Endometrial microvascular endothelial cells (primary cell): Measurements from ENCODE around the gene CLEC19A. TPM values are rescaled to one million over a fixed set of nuclear protein-coding genes. Genes with fewer than 3 reads are reported as not detected.

Experiments used
- in situ Hi-C: cut with HindIII; loops from 2 replicates; pipeline ENCODE4 v1.10.0; 2017; ENCODE audit warnings: low sequenced_read_pairs, low pct_unique_long_range_greater_than_20kb; ENCODE audit errors: inconsistent ontology term
- total RNA-seq: library from RNA; depleted of rRNA; stranded (reverse); fragments of >200 nt; gene quantifications from one replicate; pipeline ENCODE4 v1.2.3, GENCODE V29; 2015; ENCODE audit errors: inconsistent ontology term

Gene CLEC19A
- total RNA-seq = not detected

DNA sequence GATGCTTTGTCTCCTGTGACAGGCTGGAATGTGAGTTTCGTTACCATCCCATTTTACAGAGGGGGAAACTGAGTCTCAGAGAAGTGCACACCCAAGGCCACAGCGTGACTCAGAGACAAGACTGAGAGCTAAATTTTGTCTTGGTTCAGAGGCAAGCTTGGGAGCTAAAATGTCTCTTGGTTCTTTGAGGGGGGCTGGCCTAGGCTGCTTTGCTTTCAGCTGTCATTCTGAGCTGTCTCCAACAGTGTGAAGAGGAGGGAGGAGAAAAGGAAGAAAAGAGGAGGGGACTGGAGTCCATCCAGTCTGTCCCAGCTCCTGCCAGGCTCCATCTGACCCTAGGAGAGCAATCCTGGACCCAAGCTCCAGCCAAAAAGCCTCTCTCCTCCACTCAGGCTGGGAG, at the start of gene CLEC19A:
Gene CLEC19A, plus strand, starts transcription at position 301 of the 400 bp plus-strand sequence. CDS start 121 bp downstream, outside the sequence.
- in situ Hi-C loops = no loop called here

DNA sequence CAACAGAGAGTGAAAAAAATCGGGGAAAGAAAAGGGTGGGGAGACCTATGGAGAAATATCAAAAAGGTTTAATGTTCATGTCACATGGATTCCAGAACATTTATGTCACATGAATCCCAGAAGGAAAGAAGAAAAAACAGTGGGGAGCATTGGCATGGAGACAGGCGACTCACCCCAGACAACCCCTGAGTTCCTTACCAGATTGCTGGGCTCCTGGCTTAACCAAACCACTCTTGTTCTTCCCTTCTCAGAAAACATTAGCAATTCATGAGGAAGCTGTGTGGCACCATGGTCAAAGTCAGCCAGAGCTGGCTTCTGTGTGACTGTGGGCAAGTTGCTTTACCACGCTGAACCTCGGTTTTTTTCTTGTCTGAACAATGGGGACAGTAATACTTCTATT, 49.6 kb upstream of the CLEC19A start:
- in situ Hi-C loops = no loop called here

DNA sequence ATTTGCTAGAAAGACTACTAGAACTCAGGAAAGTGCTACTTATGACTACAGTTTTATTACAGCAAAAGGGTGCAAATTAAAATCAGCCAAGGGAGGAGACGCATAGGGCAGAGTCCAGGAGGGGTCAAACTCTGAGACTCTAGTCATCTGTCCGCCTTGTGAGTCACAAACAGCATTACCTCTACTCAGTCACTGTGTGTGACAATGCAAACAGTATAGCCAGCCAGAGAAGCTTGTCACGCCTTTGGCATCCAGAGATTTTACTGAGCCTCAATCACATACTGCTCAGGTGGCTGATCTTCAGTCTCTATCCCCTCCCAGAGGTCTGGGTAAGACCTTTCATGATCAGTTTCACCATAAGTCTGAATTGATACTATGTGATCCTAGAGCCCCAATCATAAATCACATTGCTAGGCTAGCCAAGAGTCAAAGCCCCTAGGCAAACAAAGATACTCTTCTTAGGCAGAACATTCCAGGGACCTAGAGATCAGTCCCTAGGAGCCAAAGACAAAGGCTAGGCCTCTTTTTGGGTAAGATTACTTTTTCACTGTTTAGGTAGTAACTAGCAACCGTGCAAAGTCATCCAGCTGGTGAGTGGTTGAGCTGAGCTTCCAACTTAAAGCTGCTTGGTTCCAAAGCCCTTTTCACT, 48.8 kb upstream of the CLEC19A start:
- in situ Hi-C loops = no loop called here

DNA sequence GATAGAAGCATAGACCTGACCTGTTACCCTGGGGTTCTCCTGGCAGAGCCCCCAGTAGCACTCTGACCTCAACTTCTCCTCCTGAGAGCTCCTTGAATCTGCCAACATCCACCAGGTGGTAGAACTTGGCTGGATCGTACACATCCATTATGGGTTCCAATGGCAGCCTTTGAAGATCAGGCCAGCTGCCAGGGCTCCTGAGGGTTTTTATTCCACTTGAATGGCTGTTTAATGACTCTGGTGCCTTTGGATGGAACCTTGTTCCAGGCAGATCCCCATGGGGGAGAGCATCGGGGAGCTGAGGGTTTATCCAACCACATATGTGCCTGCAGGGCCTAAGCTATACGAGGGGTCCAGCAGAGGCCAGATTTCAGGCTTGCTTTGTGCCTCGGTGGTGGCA, 47.1 kb upstream of the CLEC19A start:
- in situ Hi-C loops = no loop called here

DNA sequence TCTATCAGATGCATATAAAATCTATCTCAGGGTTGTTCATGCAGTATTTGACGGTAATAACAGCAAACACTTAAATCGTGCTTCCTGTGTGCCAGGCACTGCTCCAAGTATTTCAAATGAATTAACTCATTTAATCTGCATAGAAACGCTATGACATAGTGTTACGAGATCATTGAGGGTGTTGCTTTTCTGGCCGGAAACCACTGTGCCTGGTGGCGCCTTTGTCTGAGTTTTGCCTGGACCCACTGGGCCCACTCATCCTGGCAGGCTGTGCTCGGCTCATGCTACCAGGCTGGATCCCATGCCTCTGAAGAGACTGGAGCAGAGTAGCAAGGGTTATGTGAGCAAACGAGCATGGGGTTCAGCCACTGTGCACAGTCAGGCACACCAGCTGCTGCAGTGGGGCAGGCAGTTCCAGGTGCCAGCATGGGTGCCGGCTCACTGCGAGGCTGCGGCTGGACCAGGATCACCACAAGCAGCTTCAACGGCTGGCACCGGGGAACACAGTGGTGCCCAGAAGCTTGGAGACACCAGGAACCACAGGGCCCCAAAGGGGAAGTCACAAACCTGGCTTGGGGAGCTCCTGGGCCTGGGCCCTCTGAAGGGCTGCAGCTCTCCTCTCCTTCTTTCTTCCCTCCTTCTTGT, 45.9 kb upstream of the CLEC19A start:
- in situ Hi-C loops = no loop called here

DNA sequence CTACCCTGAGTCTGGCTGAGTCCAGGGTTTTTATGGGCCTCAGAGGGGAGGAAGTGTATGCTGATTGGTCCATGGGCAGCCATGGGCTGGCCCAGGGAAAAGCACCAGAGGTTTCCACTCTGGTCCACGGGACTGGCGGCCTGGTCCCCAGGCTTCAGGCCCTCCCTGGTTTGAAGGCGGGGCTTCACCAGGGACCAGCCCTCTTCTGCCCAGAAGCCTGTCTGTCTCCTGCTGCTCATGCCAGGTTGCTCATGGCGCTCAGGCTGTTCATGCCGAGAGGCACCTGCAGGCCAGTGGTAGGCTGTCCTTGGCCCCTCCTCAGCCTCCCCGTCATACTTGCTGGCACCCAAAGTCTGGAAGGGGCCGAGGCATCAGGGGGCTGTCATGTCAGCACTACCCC, 45.0 kb upstream of the CLEC19A start:
- in situ Hi-C loops = no loop called here

DNA sequence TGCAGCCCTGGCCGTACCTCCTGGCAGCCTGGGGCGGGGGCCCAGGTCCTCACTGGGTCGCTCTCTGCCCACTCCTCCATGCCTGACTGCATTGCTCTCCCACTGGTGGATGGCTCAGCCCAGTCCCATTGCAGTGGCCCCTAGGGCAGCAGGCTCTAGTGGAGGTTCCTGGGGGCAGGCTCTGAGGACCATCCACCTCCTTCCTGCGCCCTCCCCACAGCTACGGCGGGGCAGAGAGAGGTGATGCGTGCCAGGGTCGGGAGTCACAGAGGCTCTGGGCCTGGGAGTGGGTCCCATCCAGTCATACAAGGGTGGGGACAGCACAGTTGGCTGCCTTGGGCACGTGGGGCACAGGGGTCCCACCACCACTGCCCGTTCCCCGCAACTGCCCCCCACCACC, 44.0 kb upstream of the CLEC19A start:
- in situ Hi-C loops = no loop called here

DNA sequence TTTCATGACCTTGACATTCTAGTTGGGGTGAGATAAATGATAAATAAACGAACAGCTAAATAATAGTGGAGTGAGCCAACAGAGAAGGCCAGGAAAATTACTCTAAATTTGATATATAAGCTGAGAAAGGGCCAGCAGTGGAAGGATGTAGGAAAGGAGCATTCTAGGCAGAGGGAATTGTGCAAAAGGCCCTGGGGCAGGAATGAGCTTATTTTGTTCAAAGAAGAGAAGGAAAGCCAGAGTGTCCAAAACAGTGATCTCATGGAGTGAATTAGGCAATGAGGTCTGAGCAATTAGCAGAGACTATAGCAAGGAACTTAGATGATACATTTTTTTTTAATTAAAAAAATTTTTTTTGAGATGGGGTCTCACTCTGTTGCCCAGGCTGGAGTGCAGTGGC, 43.3 kb upstream of the CLEC19A start:
- in situ Hi-C loops = no loop called here

DNA sequence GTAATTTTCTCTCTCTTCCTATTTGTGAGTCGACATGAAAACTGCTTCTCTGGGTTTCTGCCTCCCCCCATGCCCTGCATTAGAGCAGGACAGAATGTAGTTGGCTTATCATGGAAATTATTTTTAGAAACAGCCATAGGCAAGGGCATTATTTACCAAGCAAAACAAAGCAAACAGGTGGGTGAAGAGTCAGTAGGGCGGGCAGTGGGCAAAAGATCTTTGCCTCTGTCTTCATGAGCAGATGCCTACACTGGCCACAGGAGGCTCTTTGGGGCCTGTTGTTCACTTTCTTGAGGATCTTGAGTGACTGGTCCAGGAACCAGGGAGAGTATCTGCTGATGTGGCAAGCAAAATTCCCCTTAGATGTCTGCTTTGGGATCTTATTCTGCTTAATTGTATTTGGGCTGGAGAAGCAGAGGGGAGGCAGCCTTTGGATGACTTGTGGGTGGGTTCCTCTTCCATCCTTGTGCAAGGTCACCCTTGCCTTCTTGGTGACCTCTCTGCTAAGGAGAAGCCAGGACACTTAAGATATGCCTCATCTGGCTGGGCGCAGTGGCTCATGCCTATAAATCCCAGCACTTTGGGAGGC, 42.5 kb upstream of the CLEC19A start:
- in situ Hi-C loops = no loop called here

DNA sequence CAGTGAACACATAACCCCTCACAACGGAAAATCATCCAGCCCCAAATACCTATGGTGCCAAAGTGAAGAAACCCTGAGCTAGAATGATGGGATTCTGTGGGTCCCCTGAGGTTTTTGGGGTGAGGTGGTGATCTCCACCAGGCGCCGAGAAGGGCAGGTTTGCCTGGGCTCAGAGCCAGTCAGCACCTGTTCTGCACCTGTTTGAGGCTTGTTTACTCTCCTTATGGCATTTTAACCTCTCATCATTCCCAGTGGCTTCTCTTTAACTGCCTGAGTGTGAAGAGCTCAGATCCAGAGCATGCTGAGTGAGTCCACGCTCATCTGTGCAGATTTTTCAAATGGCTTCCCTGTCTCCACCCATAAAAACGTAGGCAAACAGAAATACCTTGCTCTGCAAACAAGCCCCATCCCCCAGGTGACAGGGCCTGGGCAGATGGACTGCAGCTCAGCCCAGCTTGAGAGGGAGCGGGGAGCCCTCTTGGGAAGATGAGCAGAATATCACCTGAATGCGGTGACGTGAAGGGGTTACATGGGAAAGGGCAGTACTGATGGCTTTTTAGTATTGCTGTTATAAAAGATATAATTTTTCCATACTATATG, 40.1 kb upstream of the CLEC19A start:
- in situ Hi-C loops = no loop called here

DNA sequence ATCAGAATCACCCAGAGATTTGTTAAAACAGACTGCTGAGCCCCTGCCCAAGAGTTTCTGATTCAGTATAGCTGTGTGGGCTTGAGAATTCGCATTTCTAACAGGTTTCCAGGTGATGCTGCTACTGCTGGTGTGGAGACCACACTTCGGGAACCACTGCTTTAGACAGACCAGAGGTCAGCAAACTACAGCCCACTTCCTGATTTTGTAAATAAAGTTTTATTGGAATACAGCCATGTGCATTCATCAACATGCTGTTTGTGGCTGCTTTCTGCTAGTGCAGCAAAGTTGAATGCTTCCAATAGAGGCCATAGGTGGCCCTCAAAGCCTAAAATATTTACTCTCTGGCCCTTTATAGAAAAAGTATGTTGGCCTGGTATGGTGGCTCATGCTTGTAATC, 32.6 kb upstream of the CLEC19A start:
- in situ Hi-C loops = no loop called here

DNA sequence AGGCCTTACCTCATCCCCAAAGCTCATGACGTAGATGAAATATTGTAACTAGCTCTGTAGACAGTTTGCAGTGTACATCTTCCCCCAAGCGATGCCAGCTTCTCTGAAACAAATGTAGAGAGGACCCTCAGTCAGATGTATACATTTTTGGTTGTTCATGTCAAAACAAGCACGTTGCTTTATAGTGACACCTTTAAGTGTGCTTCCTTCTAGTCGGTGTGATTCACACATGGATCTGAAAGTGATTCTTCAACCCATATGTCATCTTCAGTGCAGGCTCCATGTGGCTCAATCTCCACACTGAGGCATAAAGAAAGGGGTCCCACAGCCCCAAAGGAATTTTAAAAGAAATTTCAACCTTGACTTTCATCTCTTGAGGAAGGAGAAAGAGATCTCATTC, 30.9 kb upstream of the CLEC19A start:
- in situ Hi-C loops = no loop called here

DNA sequence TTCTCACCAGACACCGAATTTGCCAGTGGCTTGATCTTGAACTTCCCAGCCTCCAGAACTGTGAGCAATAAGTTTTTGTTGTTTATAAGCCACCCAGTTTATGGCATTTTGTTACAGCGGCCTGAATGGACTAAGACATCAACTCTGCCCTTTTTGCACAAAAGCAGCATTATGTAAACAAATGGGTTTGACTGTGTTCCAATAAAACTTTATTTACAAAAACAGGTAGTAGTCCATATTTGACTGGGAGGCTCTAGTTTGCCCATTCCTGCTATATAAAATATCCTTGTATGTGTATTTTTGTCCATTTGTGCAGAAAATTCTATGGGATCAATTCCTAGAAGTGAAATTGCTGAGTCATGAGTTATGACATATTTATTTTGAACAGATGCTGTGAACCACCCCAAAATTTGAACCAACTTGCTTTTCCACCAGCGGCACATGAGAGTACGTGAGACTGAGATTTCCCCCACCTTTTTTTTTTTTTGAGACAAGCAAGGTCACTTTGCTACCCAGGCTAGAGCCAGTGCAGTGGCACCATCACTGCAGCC, 21.3 kb upstream of the CLEC19A start:
- in situ Hi-C loops = no loop called here

DNA sequence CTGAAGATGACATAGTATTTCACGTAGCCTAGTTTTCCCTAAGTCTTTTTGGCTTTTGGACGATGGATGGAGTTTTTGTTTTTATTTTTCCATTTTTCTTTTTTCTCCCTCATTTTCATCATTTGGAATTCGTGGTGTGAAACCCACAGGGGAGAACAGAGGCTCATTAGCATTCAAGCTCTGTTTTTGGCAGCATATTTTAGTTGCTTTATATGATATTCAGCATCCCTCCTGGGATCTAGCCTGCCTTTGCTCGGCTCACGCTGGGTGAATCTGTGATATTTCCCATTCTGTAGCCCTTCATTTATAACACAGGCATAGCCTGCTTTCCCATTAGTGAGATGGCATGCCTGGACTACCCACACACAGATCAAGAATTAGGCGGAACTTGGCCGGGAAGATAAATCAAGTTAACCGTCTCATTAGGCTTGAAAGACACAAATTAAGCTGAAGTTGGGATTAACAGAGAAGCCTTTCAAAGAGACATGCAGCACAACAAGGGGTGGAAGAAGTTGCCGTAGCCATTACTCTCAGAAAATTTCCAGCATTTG, 20.1 kb upstream of the CLEC19A start:
- in situ Hi-C loops = no loop called here

DNA sequence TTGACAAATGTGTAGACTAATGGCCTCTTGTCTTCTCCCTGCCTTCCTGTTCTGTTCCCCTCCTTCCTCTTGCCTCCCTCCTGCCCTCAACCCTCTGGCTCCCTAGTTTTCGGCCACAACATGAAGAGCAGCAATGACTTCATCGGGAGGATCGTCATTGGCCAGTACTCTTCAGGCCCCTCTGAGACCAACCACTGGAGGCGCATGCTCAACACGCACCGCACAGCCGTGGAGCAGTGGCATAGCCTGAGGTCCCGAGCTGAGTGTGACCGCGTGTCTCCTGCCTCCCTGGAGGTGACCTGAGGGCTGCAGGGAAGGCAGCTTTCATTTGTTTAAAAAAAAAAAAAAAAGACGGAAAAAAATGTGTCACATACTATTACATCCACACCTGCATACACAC, 18.8 kb upstream of the CLEC19A start:
- in situ Hi-C loops = no loop called here

DNA sequence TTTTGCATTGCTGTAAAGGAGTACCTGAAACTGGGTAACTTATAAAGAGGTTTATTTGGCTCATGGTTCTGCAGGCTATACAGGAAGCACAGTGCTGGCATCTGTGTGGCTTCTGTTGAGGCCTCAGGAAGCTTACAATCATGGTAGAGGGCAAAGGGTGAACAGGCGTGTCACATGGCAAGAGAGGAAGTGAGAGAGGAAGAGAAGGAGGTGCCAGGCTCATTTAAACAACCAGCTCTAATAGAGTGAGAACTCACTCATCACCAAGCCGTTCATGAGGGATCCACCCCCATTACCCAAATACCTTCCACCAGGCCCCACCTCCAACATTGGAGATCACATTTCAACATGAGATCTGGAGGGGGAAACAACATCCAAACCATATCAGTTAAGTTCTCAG, 16.4 kb upstream of the CLEC19A start:
- in situ Hi-C loops = no loop called here

DNA sequence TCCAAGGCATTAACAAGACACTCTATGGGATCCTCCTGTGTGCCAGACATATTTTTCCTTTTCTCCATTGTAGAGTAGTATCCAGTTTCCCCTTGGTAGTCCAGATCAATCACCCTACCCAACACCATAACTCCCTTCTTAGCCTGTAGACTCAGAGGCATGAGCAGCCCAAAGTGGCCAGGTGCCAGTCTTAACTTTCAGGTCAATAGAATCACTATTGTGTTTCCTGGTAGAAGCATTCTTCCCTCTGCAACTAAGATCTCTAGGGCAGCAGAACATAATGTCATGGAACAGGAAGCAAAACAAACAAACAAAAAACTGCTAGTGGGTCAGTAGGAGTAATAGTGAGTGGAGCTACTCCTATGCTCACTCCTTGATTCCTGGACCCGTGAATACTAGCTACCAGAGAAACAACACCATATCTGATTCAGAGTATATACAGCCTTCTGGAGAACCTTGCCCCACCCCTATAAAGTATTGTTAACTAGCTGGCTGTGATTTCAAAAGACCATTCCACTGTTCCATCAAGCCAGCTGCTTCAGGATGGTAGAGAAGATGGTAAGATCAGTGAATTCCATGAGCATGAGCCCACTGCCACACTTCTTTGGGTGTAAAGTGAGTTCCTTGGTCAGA, 11.2 kb upstream of the CLEC19A start:
- in situ Hi-C loops = no loop called here

DNA sequence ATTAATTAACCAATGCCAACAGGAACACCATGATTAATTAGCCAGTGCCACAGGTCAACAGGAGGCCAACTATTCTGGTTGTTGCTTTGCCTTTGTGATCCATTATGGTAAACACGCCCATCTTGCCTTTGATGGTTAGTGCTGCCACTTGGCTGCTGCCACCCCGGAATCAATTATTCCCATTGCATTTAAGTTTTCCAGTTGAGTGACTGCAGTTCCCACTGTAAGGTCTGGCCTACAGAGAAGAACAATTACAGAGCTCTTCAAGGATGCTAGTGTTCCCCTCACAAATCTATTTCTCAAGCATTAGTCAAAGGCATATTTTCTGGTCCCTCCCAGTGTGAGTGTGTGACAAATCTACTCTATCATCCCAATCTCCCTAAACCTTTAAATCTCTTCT, 7.1 kb upstream of the CLEC19A start:
- in situ Hi-C loops = no loop called here

DNA sequence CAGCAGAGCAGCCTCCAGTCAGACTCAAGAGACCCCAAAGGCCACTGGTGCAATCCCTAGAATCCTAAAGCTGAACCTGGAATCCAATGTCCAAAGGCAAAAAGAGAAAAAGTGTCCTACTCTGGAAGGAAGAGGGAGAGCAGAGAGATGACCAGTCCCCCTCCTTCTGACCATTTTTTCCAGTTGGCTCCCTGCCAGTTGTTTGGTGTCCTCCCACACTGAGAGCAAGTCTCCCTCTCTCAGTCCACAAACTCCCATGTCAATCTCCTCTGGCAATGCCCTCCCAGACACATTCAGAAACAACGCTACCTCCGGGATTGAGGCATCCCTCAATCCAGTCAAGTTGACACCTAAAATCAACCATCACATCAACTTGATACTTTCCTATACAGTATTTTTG, 4.3 kb upstream of the CLEC19A start:
- in situ Hi-C loops = no loop called here
